PC-9 (cell line): ENCODE data around the gene SREBF2.

Experiments
- EZH2 ChIP-seq: fragments of 200-600 bp; sonication (generic); IDR thresholded peaks from 2 replicates; pipeline ENCODE4 v1.8.0; 2017; ENCODE audit warnings: antibody characterized with exemption, low read depth
- TF ChIP-seq, protein P1 (sequence below): fragments of 200-600 bp; sonication (generic); conservative IDR thresholded peaks from 2 replicates; pipeline ENCODE4 v1.6.1; 2017; ENCODE audit warnings: mixed run types, antibody characterized with exemption, mild to moderate bottlenecking, moderate library complexity

DNA sequence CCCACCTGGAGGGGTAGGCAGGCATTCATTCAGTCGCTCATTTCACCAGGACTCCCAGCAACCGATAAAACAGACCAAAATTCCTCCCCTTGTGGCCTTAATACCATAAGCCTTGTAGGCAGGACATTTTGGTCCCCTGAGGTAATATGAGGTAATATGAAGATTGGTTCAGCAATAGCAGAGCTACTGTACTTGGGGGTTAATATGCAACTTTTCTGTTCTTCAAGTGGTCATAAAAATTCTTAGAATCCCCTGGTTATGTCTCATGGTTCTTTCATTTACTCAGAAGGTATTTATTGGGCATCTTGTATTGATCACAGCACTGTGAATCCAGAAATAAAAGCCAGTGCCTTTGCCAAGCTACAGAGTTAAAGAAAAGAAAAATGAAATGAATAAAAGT lies 52.2 kb downstream of the SREBF2 start:
- TF ChIP-seq, protein P1, sequence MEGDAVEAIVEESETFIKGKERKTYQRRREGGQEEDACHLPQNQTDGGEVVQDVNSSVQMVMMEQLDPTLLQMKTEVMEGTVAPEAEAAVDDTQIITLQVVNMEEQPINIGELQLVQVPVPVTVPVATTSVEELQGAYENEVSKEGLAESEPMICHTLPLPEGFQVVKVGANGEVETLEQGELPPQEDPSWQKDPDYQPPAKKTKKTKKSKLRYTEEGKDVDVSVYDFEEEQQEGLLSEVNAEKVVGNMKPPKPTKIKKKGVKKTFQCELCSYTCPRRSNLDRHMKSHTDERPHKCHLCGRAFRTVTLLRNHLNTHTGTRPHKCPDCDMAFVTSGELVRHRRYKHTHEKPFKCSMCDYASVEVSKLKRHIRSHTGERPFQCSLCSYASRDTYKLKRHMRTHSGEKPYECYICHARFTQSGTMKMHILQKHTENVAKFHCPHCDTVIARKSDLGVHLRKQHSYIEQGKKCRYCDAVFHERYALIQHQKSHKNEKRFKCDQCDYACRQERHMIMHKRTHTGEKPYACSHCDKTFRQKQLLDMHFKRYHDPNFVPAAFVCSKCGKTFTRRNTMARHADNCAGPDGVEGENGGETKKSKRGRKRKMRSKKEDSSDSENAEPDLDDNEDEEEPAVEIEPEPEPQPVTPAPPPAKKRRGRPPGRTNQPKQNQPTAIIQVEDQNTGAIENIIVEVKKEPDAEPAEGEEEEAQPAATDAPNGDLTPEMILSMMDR: no peak
- TF ChIP-seq EZH2: no peak
